PC-3 (cell line): ENCODE measurements around the gene AUTS2. TPM values are rescaled to one million over a fixed set of nuclear protein-coding genes. Genes with fewer than 3 reads are reported as not detected.

ENCODE experiments used
- ATAC-seq: fragments of 200-7000 bp; cut with Tn5 transposase; 2 replicates; pipeline ENCODE4 v1.9.1; 2020; ENCODE audit warnings: mild to moderate bottlenecking, moderate library complexity
- BruUV-seq: library from RNA; stranded (reverse); fragments of 400-500 nt; replicated peaks from 2 replicates; lab custom pipeline; 2021; lab: Mats Ljungman, UMichigan
- CTCF ChIA-PET: fragments of 300-600 bp; sonication (Branson Sonifier 250); formaldehyde crosslinking; loops from one replicate; lab custom pipeline; 2022; ENCODE audit warnings: antibody characterized with exemption; lab: Charles Lee
- POLR2A ChIA-PET: fragments of 300-600 bp; sonication (Branson Sonifier 250); formaldehyde crosslinking; loops from one replicate; lab custom pipeline; 2022; ENCODE audit warnings: antibody characterized with exemption; ENCODE audit not compliant: unreplicated experiment; lab: Charles Lee
- DNase-seq: peaks from one replicate; pipeline ENCODE4 v3.0.0-alpha.2; 2015
- H2AFZ ChIP-seq: fragments of 300-600 bp; sonication (generic); 2 replicates; pipeline ENCODE4 v1.6.0; 2016; ENCODE audit warnings: antibody characterized with exemption, low read length
- H3F3A ChIP-seq: fragments of 300-600 bp; sonication (generic); one replicate; pipeline ENCODE4 v1.6.0; 2017; ENCODE audit warnings: antibody characterized with exemption, low read length, control low read depth, mild to moderate bottlenecking; ENCODE audit not compliant: unreplicated experiment
- H3K27ac ChIP-seq: fragments of 300-600 bp; sonication (generic); 2 replicates; pipeline ENCODE4 v1.5.1; 2016; ENCODE audit warnings: mild to moderate bottlenecking, low read length
- H3K27me3 ChIP-seq: fragments of 300-600 bp; sonication (generic); 2 replicates; pipeline ENCODE4 v1.6.1; 2016; ENCODE audit warnings: low read length, mixed read lengths
- H3K36me3 ChIP-seq: fragments of 300-600 bp; sonication (generic); 2 replicates; pipeline ENCODE4 v1.6.1; 2016; ENCODE audit warnings: low read depth, mixed run types, low read length, mixed read lengths
- H3K4me1 ChIP-seq: fragments of 300-600 bp; sonication (generic); 2 replicates; pipeline ENCODE4 v1.5.1; 2016; ENCODE audit warnings: low read length; ENCODE audit not compliant: insufficient read depth
- H3K4me2 ChIP-seq: fragments of 300-600 bp; sonication (generic); 2 replicates; pipeline ENCODE4 v1.6.0; 2016; ENCODE audit warnings: low read length
- H3K4me3 ChIP-seq: fragments of 300-600 bp; sonication (generic); 2 replicates; pipeline ENCODE4 v1.5.1; 2016; ENCODE audit warnings: mild to moderate bottlenecking, low read length, mixed read lengths
- H3K79me2 ChIP-seq: fragments of 300-600 bp; sonication (generic); 2 replicates; pipeline ENCODE4 v1.6.1; 2017; ENCODE audit warnings: low read length, mixed read lengths
- H3K9ac ChIP-seq: fragments of 300-600 bp; sonication (generic); 2 replicates; pipeline ENCODE4 v1.6.0; 2016; ENCODE audit warnings: mild to moderate bottlenecking, low read length
- H3K9me2 ChIP-seq: fragments of 300-600 bp; sonication (generic); replicated peaks from 2 replicates; pipeline ENCODE4 v1.6.1; 2016; ENCODE audit warnings: mixed run types, low read length, mixed read lengths
- H3K9me3 ChIP-seq: fragments of 300-600 bp; sonication (generic); 2 replicates; pipeline ENCODE4 v1.6.1; 2016; ENCODE audit warnings: low read length, mixed read lengths
- H4K20me1 ChIP-seq: fragments of 300-600 bp; sonication (generic); 2 replicates; pipeline ENCODE4 v1.6.1; 2016; ENCODE audit warnings: low read length, mixed read lengths
- EZH2 ChIP-seq: fragments of 300-600 bp; sonication (generic); IDR thresholded peaks from one replicate; pipeline ENCODE4 v1.6.1; 2017; ENCODE audit warnings: antibody characterized with exemption, mild to moderate bottlenecking, low read length; ENCODE audit not compliant: unreplicated experiment
- EZH2phosphoT487 ChIP-seq: fragments of 300-600 bp; sonication (generic); IDR thresholded peaks from 2 replicates; pipeline ENCODE4 v1.6.1; 2018; ENCODE audit warnings: mild to moderate bottlenecking, antibody characterized with exemption, low read length, borderline replicate concordance
- intact Hi-C: fragments of 100-400 bp; cut with micrococcal nuclease; formaldehyde crosslinking; loops from 2 replicates; pipeline ENCODE4 v1.9.0; 2023
- total RNA-seq: library from RNA; depleted of rRNA; stranded (reverse); fragments of >200 nt; gene quantifications from 2 replicates; pipeline ENCODE4 v1.2.3, GENCODE V29; 2014
- TF ChIP-seq, protein P1 (sequence below): fragments of 300-600 bp; sonication (generic); conservative IDR thresholded peaks from 2 replicates; pipeline ENCODE4 v1.5.1; 2017; ENCODE audit warnings: antibody characterized with exemption, low read depth, mild to moderate bottlenecking, low read length

AUTS2 gene
- total RNA-seq, 1 experiment from 2014 or later: not detected

DNA sequence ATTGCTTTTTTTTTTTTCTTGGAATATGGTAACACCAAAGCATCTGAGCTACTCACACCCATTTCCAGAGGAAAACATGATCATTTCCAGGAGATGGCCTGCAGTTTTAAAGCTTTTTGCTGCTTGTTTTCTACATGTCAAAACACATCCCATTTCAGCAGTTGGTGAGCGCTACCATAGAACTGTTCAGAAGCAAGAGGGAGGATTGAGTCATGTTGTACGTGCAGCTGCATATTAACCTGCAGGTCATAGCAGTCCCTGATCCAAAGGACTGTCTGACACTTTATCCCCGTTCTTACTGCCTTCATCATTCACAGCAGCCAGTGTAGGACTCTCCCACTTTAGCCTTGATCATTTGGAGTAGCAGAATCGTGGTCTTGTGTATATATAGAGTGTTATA is 124.6 kb downstream of the AUTS2 start:
- no peak overlapping the region for H2AFZ ChIP-seq
- 0 out of 2 replicates have a peak, but pooled peaks cover 10% of the 10 kb centered on the region for H3K9me3 ChIP-seq
- H3K4me2 ChIP-seq: no peak overlapping the region
- no peaks in the 10 kb centered on the region for H3F3A ChIP-seq
- intact Hi-C loops: no loop called here
- ChIA-PET POLR2A (no interaction called here), CTCF (no interaction called here)
- no peak overlapping the region for H3K4me3 ChIP-seq
- no TSS peak for BruUV-seq
- H3K36me3 ChIP-seq: no peaks in the 10 kb centered on the region
- no peaks in the 10 kb centered on the region for H3K79me2 ChIP-seq
- H3K27ac ChIP-seq: no peak overlapping the region
- no peaks in the 10 kb centered on the region for H3K9me2 ChIP-seq
- H3K9ac ChIP-seq: no peak overlapping the region
- H3K27me3 ChIP-seq: no peaks in the 10 kb centered on the region
- no peak for ATAC-seq
- DNase-seq: no peak
- no peaks in the 10 kb centered on the region for H4K20me1 ChIP-seq
- no peaks in the 10 kb centered on the region for H3K4me1 ChIP-seq
- TF ChIP-seq, protein P1, sequence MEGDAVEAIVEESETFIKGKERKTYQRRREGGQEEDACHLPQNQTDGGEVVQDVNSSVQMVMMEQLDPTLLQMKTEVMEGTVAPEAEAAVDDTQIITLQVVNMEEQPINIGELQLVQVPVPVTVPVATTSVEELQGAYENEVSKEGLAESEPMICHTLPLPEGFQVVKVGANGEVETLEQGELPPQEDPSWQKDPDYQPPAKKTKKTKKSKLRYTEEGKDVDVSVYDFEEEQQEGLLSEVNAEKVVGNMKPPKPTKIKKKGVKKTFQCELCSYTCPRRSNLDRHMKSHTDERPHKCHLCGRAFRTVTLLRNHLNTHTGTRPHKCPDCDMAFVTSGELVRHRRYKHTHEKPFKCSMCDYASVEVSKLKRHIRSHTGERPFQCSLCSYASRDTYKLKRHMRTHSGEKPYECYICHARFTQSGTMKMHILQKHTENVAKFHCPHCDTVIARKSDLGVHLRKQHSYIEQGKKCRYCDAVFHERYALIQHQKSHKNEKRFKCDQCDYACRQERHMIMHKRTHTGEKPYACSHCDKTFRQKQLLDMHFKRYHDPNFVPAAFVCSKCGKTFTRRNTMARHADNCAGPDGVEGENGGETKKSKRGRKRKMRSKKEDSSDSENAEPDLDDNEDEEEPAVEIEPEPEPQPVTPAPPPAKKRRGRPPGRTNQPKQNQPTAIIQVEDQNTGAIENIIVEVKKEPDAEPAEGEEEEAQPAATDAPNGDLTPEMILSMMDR: no peak
- TF ChIP-seq EZH2: no peak
- no peak for TF ChIP-seq EZH2phosphoT487

DNA sequence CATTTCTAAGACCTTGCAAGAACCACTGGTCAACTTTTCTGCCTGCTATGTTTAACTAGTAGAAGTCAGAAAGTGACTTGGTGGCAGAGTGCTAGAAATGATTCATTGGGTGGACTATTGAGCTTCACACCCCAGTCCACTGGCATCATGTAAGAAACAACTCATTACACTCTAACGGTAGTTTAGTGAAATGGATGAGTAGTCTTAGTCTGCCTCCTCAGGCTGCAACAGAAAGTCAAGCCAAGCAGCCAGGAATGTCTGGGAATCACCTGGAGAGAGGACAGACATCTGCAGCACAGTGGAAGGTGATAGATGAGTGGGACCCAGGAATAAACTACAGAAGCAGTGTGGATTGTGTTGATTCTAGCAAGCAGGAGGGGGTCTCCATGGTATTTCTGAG is 125.4 kb downstream of the AUTS2 start:
- Histone ChIP-seq H3K36me3 (no peaks in the 10 kb centered on the region), H3K9me3 (0 out of 2 replicates have a peak, but pooled peaks cover 10% of the 10 kb centered on the region), H3K4me2 (no peak overlapping the region), H2AFZ (no peak overlapping the region), H3K4me1 (no peaks in the 10 kb centered on the region), H3K27ac (no peak overlapping the region), H3K4me3 (no peak overlapping the region), H3K9ac (no peak overlapping the region), H3K79me2 (no peaks in the 10 kb centered on the region), H3F3A (no peaks in the 10 kb centered on the region), H3K9me2 (no peaks in the 10 kb centered on the region), H3K27me3 (no peaks in the 10 kb centered on the region), H4K20me1 (no peaks in the 10 kb centered on the region)
- no peak for ATAC-seq
- intact Hi-C loops: no loop called here
- DNase-seq: no peak
- POLR2A ChIA-PET: no interaction called here
- CTCF ChIA-PET: no interaction called here
- no TSS peak for BruUV-seq
- TF ChIP-seq, protein P1: no peak
- TF ChIP-seq EZH2phosphoT487 (no peak), EZH2 (no peak)

DNA sequence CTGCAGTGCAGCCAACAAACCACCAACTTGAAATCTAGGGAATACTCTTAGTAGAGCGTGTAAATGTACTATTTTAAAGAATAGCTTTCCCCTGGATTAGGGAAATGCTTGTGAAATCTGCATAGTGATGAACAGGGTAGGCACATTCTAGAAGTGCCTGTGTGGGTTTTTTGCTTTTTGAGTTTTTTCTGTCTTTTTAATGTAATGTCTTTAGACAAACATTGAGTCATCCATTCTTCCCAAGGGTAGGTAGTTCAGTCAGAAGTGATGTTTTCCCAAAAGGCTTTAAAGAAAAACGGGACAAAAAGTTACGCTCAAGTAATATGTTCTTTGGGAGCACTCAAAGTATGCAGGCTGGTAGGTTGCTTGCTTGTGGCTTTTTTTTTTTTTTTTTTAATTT is 130.0 kb downstream of the AUTS2 start:
- ChIA-PET CTCF (no interaction called here), POLR2A (no interaction called here)
- no peaks in the 10 kb centered on the region for H3K79me2 ChIP-seq
- no peaks in the 10 kb centered on the region for H3K9me2 ChIP-seq
- H3K27me3 ChIP-seq: no peaks in the 10 kb centered on the region
- H3K27ac ChIP-seq: no peak overlapping the region
- H3K36me3 ChIP-seq: no peaks in the 10 kb centered on the region
- intact Hi-C loops: no loop called here
- no peak for TF ChIP-seq EZH2phosphoT487
- TF ChIP-seq, protein P1: no peak
- TF ChIP-seq EZH2: no peak
- no peaks in the 10 kb centered on the region for H3K4me1 ChIP-seq
- H4K20me1 ChIP-seq: no peaks in the 10 kb centered on the region
- ATAC-seq (no peak), DNase-seq (no peak)
- H3K9ac ChIP-seq: no peak overlapping the region
- H3F3A ChIP-seq: no peaks in the 10 kb centered on the region
- H3K4me2 ChIP-seq: no peak overlapping the region
- BruUV-seq: no TSS peak
- H3K4me3 ChIP-seq: no peak overlapping the region
- H2AFZ ChIP-seq: no peak overlapping the region
- H3K9me3 ChIP-seq: 0 out of 2 replicates have a peak, but pooled peaks cover 7% of the 10 kb centered on the region
